ENCODE data around the gene ADAMTS2.
"Not testable (repeated sequence)": the region's sequence is repeated elsewhere in the genome, so short reads cannot be mapped to it uniquely, and the experiment has no call there.

ADAMTS2 gene

DNA sequence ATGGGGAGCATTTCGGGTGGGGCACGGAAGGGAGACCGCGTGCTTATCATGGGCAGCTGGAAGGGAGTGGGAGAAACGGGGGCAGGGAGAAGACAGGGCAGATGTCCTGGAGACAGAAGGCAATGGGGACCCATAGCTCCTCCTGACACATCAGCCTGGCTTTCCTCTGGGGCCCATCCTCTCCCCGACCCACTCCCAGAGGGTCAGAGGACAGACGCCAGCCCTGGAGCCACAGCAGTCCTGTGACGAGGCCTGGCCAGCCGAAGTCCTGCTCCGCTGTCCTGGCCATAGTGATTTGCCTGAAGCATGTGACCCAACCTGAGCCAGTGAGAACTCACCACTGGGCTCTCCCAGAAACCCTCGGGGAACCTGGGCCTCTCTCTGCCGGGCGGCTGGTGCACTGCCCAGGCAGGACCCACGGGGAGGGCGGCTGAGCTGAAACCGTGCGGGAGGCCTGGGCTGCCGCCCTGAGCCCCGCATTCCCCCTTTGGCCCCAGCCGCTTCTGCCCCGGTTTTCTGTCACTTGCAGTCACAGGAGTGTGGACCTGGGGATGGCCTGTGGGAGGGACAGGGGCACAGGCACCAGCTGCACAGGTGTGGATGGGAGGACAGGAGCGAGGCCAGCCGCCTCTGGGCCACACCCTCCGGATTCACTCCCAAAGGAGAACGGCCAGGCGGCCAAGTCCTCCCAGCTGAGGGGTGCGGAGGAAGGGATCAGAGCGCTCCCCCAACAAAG, 19.8 kb downstream of the ADAMTS2 start:
- no peak for DNase-seq

DNA sequence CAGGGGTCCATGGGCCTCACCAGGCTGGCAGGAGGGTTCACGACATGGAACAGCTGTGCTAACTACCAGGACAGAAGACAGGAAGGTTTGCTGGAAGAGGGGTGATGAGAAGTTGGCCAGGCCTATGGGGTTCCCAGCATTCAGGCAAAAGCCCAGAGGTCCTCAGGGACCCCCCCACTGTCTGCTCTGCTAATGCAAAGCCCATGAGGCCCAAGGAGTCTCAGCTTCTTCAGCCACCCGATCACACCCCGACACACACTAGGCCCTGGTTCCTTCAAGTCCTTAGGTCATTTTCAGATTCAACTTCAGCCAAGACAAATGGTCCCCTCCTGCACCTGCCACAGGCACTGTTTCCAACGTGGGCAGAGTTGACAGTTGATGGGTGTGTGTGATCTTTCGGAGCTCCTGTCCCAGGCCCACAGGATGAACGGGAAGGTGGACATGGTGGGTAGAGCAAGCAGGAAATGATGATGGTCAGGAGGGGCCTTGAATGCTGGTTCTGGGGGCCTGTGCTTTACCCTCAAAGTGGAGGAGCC, 20.4 kb downstream of the ADAMTS2 start:
- DNase-seq = no peak

DNA sequence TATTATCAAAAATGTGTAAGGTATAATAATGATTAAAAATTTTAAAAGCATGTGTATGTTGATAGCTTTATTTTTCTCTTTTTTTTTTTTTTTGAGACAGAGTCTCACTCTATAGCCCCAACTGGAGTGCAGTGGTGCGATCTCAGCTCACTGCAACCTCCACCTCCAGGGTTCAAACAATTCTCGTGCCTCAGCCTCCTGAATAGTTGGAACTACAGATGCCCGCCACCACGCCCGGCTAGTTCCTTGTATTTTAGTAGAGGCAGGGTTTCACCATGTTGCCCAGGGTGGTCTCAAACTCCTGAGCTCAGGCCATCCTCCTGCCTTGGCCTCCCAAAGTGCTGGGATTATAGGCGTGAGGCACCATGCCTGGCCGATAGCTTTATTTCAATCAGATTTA, 20.9 kb downstream of the ADAMTS2 start:
- not testable (repeated sequence) for DNase-seq

DNA sequence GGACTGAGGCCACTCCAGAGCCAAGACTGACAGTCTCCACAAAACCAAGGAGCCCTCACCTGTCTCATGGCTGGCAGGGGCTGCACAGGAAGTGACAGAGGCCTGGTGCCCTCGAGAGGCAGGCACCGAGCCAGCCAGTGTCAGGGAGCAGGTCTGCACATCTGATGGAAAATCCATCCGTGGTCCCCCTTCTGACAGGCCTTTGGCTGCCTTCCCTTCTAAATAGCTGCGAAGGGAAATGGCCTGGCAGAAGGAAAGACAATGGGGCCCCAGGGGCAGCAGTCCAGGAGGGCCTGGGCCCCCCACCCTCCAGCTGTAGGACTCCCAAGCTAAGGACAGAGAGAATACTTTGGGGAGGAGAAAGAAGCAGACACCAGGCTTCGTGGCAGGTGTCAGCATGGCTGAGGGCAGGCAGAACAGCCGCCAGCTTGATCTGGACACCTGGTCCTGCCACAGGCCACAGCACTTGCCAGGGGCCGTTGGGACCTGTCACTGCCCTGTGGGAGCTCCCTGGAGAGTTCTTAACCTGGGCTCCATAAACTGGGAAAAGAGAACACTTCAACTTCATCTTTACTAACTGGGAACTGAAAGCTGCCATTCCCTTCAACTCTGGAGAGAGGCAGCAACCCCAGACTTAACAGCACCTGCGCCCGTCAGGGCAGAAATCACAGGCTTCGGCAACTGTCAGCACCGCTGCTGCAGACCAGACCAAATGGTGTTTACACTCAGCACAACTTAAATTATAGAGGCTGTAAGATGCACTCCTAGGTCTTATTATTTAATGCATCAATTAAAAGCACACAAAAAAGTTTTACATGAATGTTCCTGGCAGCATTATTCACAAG, 22.0 kb downstream of the ADAMTS2 start:
- no peak for DNase-seq

DNA sequence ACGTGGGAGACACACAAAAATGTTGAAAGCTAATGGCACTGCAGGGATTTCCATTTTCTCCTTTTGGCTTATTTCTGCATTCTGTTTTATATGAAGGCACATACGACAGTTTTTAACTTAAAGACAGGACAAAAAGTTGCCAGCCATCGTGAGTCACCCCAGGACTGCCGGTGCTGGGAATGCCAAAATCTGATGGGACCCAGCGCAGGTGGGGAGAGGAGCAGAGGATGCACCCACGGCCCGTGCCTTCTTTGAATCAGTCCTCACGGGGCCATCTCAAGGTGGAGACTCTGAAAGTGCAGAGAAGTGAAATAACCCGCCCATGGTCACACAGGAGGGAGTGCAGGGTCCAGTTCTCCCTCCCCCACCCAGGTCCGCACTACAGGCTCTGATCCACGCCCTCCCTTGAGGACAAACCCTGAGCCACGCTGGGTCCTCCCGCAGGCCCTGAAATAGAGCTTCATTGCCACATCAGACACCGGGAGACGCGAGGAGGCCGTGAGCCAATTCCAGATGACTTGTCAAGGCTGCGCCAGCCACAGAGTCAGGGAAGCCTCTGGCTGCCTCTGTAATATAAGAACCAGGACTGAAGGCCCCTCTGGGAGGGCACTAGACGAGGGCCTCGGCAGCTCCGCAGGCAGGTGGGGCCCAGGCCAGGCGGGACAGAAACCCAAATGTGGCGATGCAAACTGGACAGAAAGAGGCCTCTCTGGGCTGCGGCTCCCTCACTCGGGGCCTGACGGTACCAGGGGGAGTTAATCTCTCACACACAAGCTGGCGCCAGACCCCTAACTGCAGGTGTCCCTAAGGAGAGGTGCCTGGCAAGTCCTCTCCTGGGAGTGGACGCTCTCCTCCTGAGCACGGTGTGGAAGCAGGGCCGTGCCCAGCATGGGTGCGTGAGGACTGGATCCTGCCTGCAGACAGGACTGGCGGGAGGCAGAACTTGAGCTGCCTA, 22.9 kb downstream of the ADAMTS2 start:
- DNase-seq = no peak

DNA sequence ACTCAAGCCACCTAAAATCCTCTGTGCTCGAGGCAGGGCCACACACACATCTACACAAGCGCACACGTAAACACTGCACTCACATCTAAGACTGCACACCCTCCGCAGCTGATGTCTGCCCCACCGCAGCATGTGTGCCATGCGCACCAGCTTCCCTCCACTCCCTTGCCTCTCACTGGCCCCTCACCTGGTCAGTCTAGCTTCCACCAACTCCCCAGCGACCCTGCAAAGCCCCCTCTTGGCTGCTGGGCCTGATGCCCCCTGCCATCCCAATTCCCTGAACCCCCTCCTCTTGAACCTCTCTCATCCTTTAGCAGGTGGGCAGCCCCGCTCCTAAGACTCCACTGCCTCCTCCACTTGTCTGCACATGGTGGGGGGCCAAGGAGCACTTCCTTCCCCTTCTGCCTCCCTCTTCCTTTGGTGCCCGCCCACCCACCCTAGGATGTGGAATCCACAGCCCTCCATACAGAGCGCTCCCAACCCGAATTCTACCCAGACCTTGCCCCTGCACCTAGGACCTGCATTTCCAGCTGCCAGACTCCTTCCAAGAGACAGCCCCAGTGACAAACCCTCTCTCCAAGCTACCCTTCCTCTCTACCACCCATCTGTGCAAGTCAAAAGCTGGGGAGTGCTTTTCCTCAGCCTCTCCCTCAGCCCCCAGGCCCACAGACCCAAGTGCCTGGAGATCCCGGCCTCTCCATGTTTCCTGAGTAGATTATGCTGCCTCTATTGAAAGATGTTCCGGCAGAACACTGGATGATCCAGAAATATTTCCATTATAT, 23.9 kb downstream of the ADAMTS2 start:
- DNase-seq = no peak

DNA sequence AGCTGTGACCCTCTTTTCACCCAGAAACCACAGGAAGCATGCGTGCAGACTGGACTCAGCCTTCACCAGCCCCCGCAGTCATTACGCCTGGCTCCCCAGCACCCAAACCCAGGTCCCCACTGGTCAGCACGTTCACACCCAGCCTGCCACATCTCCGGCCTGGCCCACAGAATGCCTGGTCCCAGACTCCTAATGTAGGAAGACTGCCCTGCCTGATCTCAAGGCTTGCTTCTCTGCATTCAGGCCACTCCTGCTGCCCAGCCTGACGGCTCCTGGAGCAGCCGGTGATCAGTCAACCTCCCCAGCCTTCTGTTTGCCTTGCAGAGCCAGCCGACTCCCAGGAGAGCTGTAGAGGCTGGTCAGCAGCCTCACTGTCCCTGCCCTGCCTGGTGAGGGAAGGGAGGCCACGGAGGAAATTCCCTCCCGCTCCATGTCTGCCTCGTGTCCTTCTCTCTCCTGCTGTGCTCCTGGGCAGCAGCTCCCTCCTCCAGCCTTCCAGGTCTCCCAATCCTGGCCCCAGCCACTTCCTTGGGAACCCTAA, 25.4 kb downstream of the ADAMTS2 start:
- DNase-seq = peak; percentile 7

DNA sequence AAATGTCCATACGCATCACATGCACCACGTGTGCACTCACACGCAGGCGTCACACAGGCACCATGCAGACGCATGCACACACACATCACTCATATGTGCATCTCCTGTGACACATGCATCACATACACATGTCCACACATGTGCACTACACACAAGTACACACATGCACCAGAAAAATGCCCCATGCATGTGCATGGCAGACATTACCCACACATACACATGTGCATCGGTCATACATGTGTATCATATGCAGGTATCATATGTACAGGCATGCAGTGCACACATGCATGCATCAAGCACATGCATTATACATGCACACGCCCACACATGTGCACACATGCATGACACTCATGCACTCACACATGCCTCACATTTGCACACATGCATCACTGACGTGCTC, 26.1 kb downstream of the ADAMTS2 start:
- DNase-seq = no peak

DNA sequence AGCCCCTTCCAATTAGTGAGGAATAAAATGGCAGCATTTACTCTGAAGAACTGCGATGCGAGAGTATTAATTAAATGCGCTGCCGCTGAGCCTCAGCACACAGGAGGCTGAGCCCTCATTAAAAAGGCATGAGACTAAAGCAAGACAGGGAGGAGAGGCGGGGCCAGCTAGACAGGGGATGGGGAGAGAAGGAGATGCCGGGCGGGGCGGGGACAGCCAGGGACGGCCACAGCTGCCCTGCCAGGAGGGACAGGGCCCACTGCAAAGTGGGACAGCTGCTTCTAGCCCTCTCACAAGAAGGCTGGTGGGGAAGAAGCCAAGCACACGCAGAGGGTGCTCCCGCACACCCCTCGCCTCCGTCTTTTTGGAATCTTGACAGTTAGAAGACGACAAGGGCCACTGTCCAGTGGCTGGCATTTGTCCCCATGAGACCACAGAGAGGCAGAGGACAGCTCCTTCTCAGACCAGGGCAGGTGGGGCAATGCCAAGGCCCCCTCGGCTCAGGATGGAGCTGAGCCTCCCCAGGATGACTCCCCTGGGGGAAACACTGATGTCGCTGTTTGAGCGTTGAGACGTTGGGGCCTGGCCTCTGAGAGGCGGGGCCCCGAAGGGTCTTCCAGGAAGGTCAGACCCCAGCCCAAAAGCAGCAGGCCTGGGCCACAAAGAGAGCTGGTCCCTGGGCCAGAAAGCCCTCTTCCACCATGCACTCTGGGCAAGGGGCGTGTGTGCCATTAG, 26.9 kb downstream of the ADAMTS2 start:
- no peak for DNase-seq

DNA sequence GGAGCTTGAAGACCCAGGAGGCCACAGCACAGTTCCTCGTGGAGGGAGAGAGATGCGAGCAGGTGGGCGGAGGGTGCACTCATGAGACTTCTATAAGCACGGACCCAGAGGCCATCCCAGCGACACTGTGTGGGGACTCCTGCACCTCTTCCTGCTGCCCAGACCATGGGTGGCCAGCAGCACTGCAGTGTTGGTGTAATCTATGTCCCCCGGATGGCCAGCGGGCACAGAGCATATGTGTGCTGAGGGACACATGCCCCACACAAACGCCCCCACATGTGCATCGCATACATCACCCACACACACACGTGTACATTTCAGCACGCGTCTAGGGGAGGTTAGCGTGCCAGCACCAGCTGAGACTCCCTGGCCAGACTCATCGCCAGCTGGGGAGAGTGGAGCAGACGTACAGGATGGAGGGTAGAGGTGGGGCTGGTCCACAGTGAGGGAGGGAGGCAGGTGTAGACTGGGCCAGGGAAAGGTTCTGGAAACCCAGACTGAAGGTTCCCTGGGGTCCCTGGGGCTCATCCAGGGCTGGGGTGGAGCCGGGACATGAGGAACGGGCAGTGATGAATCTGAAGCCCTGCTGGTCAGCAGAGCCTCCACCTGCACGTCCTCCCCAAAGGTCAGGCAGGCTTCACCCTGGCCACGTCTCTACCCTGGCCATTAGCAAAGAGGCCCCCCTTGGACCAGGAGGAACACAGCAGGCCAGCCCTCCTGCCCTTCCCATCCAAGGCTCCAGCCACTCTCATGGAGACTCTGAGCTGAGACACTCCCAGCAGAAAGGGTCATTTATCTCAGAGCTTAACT, 27.6 kb downstream of the ADAMTS2 start:
- DNase-seq = no peak

DNA sequence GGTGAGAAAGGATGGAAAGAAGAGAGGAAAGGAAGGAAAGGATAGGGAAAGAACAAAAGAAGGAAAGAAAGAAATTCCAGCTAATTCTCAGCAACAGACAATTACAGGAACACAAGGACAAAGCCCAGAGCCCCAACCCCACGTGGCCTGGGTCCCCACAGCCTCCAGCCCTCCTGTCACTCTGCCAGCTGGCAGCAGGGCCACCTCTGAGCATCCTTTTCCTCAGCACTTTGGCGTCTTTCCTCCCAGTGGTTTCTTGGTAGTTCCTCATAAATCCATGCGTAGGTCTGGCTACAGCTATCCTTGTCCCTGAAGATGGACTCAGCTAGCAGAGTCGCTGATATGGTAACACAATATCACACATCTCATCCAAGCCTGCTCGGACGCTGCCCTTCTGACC, 28.3 kb downstream of the ADAMTS2 start:
- DNase-seq = no peak

DNA sequence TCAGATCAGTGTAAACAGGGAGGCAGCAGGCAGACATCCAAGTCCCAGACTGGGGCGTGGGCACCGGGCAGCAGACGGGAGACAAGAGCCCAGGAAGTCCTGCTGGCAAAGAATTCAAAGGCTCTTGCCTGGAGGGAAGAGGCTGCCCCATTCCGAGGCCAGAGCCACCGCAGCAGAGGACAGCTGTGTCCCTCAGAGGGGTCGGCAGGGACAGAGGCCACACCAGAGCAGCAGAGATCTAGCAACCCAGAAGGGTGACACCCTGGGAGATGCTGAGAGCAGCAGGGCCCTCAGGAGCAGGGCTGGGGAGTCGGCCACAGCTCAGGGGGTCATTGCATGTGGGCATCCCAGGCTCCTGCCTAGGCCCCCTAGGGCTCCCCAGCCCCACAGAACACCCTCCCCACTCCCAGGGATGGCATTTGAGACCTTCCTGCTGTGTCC, 29.1 kb downstream of the ADAMTS2 start:
- no peak for DNase-seq

DNA sequence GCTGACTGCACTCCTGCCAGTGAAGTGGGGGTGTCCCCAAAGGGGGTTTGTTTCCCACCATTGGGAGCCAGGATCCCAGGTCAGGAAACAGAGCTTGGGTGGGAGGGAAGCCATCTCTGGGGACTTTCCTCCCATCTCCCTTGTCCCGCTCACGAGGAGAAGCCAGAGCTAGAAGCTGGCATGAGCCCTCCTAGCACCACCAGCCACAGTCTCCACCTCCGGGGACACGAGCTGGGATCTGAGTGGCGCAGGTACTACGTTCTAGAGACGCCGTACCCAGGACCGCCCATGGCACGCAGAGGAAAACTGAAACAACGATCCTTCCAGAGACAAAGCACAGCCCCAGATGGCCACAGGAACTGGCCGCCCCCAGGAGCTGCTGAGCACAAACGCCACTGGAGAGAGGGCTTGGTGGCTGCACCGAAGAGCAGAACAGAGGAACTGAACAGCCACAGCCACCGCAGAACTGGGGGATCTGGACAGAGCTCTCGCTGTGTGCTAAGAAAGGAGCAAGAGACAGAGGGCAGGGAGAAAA, 29.8 kb downstream of the ADAMTS2 start:
- DNase-seq = no peak

DNA sequence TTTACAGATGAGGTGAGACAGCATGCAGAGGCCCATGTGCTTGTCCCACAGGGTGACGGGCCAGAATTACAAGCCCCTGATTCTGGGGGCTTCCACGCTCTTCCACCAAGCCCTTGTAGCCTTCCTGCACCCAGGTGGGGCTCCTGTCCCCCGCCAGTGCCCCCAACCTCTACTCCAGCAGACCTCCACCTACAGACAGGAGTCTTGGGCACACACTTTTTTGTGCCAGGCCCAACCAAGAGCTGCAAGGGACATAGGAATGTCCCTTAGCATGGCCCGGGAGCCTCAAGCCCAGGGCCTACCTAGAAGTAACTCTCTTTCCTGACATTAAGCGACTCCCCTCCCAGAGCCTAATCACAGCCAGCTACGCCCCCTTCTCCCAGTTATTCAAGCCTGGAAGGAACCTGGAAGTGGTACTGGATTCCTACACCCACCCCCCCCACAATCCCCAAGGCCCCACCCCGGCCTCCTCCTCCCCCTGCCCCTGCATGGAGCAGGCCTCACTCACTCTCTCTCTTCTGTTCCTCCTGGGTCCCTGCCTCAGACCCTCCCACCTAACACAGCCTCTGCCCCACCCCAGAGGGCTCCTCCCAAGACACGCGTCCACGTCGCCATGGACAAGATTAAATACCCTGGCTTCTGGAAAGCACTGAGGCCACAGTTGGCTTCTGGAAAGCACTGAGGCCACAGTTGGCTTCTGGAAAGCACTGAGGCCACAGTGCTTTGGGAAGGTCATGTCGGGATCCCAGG, 30.5 kb downstream of the ADAMTS2 start:
- no peak for DNase-seq

DNA sequence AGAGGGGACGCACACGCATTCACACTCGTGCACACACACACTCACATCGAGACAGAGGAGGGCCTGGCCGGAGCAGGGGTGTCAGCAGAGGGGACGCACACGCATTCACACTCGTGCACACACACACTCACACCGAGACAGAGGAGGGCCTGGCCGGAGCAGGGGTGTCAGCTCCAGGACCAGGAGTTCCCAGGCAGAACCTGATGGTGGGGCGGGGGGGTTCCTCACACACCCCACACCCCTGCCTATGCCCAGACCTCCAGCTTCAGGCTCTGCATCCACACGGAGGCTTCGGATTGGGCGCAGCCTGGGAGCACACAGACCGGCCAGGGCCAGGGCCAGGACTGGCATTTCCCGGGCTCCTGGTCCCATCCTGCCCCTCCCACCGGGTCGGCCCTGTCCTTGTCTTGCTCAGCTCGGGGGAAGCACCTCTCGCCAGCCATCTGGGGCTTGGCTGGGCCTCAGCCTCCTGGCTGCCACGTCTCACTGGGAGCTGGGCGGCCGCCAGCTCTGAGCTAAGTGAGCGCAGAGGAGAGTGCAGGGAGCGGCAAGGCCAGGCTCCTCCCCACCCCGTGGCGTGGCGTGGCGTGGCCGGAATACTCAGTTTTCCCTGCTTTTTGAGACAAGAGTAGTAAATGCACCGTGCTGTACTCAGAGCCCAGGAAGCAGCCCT, 31.3 kb downstream of the ADAMTS2 start:
- DNase-seq = no peak

DNA sequence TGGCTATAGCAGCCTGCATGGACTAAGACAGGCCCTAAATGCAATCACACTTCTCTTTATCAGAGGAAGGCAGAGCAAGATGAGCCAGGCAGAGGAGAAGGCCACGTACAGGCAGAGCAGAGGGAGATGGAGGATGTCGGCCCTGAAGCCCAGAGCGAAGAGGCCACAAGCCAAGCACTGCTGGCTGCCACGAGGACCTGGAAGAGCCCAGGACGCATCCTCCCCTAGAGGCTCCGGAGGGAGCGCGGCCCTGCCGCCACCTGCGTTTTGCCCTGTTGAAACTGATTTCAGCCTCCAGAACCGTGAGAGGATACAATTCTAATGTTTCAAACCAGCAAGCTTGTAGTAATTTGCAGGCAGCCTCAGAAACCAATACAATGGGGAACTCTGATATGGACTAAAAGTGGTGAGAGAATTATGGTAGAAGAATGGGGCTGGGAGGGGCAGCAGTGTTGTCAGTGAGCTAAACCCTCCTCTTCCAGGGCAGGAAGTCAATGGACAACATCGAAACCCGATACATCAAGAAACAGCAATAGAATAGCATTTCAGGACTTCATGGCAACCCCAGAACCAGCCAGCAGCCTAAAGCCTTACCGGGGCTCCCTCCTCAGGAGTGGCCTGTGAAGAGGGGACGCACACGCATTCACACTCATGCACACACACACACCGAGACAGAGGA, 32.6 kb downstream of the ADAMTS2 start:
- DNase-seq = no peak

DNA sequence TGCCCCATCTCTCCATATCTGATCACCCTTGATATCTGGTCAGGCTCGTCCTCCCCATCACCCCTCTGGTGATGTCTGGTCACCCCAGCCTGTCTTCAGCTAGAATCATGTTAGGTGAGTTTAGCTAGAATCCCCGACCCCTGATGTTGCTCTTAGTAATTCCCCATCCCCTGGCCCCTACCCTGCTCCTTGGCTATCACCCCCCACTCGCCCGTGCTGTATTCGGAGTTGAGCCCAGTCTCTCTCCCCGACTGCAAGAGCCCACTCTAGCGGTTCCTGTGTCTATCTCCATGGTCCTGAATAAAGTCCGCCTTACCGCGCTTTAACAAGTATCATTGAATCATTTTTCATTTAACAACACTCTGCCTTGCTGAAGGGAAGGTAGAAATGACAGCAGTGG, 33.7 kb downstream of the ADAMTS2 start:
- DNase-seq = no peak

DNA sequence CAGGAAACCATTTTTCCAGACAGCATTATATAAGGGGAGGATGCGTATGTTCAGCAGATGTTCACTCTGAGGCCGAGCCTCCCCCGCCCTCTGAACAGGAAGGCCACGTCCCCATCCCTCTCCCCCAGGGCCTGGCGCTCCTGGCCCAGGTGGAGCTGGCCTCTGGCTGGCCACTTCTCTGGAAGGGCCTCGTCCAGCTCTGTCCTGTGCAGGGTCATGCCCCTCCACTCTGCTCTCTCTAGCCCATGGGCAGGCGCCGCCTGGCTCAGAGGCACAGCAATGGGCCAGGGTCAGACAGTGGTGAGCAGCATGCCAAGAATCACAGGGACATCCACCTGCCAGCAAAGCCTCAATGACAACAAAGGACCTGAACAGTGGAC, 34.2 kb downstream of the ADAMTS2 start:
- no peak for DNase-seq

Measured in MV-4-11 (cell line).